ENCODE measurements around the gene STRN4. TPM values are rescaled to one million over a fixed set of nuclear protein-coding genes. Genes with fewer than 3 reads are reported as not detected.

The STRN4 gene
- total and polyA plus RNA-seq, 4 donors: 9.5 to 29.9 (median 24.8) TPM

GRCh38 chr19:46726971-46727501, 19.2 kb downstream of the STRN4 start:
- H3K4me3 ChIP-seq (ENCODE audit: low read depth in 1 of 3, low read length in 3 of 3): no peak overlapping the region
- H3K9me3 ChIP-seq (ENCODE audit: control insufficient read depth in 4 of 4, low read length in 3 of 4): no peaks in the 10 kb centered on the region
- TF ChIP-seq, protein P1, sequence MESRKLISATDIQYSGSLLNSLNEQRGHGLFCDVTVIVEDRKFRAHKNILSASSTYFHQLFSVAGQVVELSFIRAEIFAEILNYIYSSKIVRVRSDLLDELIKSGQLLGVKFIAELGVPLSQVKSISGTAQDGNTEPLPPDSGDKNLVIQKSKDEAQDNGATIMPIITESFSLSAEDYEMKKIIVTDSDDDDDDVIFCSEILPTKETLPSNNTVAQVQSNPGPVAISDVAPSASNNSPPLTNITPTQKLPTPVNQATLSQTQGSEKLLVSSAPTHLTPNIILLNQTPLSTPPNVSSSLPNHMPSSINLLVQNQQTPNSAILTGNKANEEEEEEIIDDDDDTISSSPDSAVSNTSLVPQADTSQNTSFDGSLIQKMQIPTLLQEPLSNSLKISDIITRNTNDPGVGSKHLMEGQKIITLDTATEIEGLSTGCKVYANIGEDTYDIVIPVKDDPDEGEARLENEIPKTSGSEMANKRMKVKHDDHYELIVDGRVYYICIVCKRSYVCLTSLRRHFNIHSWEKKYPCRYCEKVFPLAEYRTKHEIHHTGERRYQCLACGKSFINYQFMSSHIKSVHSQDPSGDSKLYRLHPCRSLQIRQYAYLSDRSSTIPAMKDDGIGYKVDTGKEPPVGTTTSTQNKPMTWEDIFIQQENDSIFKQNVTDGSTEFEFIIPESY (IDR thresholded peaks at IDR 0.05): no peak
- peak; percentile 41 for TF ChIP-seq NR2F2 (IDR thresholded peaks at IDR 0.05)
- 83% methylated on average over 14 of the region's 14 CpGs for WGBS
- H3K27ac ChIP-seq (ENCODE audit: low read depth in 1 of 2, low read length in 2 of 2): no peak overlapping the region
- peaks cover 0 to 16% (median 8%) of the 10 kb centered on the region in 4 donors for H3K4me1 ChIP-seq (ENCODE audit: control insufficient read depth in 4 of 4, insufficient read depth in 4 of 4, low read length in 3 of 4)
- peaks cover 11 to 76% (median 37%) of the 10 kb centered on the region in 4 donors for H3K36me3 ChIP-seq (ENCODE audit: control insufficient read depth in 4 of 4, insufficient read depth in 3 of 4, low read depth in 1 of 4, low read length in 3 of 4)
- H3K27me3 ChIP-seq (ENCODE audit: control insufficient read depth in 4 of 4, insufficient read depth in 4 of 4, low read length in 3 of 4): no peaks in the 10 kb centered on the region
- DNase-seq (ENCODE audit: low spot score): no peak
- H3K9ac ChIP-seq (ENCODE audit: low read depth in 1 of 2, low read length in 2 of 2): no peak overlapping the region

DNA sequence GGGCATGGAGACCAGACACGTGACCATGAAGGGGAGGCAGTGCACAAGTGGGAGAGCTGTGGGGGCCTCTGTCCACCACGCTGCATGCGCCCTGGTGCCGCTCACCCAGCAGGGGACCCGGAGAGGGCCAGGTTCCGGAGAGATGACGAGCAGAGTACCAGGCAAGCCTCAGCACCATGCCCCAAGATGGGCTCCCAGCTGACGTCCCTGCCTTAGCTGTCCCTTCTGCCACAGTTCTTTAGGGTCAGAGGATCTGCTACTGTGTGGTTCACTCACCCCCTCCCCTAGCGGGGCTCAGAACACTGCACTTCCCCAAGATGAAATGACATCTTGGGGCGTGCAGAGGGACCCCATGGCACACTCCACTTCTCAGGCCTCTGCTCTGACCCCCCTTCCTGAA, 19.7 kb downstream of the STRN4 start:
- 84% methylated on average over 10 of the region's 10 CpGs for WGBS
- H3K4me3 ChIP-seq (ENCODE audit: low read depth in 1 of 3, low read length in 3 of 3): no peak overlapping the region

DNA sequence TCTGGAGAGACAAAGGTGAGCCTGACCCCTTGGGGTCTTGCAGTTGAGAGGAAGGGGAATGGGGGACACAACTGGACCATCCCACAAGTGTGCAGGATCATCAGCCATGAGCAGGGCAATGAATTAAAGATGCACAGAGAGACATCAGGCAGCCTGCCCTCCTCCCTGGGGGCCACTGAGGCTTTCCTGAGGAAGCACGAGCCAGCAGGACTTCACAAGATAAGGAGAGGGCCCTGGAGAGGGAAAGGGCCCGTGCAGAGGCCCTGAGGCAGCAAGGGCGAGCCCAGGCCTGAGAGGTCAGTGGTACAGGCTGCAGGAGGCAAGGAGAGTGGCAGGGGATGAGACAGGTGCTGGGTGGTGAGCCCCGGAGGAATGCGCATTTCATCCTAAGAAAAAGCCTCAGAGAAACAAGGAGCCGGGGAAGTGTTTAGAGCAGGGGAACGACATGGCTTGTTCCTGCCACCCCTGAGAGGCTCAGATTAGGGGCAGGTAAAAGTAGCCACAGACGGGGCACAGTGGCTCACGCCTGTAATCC, 20.3 kb downstream of the STRN4 start:
- Histone ChIP-seq H3K27me3 (ENCODE audit: control insufficient read depth in 4 of 4, insufficient read depth in 4 of 4, low read length in 3 of 4) (no peaks in the 10 kb centered on the region), H3K27ac (ENCODE audit: low read depth in 1 of 2, low read length in 2 of 2) (no peak overlapping the region), H3K4me1 (ENCODE audit: control insufficient read depth in 4 of 4, insufficient read depth in 4 of 4, low read length in 3 of 4) (peaks cover 0 to 14% (median 4%) of the 10 kb centered on the region in 4 donors), H3K9ac (ENCODE audit: low read depth in 1 of 2, low read length in 2 of 2) (no peak overlapping the region), H3K9me3 (ENCODE audit: control insufficient read depth in 4 of 4, low read length in 3 of 4) (no peaks in the 10 kb centered on the region), H3K36me3 (ENCODE audit: control insufficient read depth in 4 of 4, insufficient read depth in 3 of 4, low read depth in 1 of 4, low read length in 3 of 4) (peaks cover 16 to 83% (median 42%) of the 10 kb centered on the region in 4 donors), H3K4me3 (ENCODE audit: low read depth in 1 of 3, low read length in 3 of 3) (no peak overlapping the region)
- DNase-seq (ENCODE audit: low spot score): no peak
- 79% methylated on average over 9 of the region's 9 CpGs for WGBS
- TF ChIP-seq, protein P1 (IDR thresholded peaks at IDR 0.05): no peak
- peak; percentile 42 for TF ChIP-seq NR2F2 (IDR thresholded peaks at IDR 0.05)

More for the DNA sequence above, 19.7 kb downstream of the STRN4 start:
- Histone ChIP-seq H3K36me3 (ENCODE audit: control insufficient read depth in 4 of 4, insufficient read depth in 3 of 4, low read depth in 1 of 4, low read length in 3 of 4) (peaks cover 15 to 80% (median 40%) of the 10 kb centered on the region in 4 donors), H3K9me3 (ENCODE audit: control insufficient read depth in 4 of 4, low read length in 3 of 4) (no peaks in the 10 kb centered on the region), H3K9ac (ENCODE audit: low read depth in 1 of 2, low read length in 2 of 2) (no peak overlapping the region), H3K27me3 (ENCODE audit: control insufficient read depth in 4 of 4, insufficient read depth in 4 of 4, low read length in 3 of 4) (no peaks in the 10 kb centered on the region), H3K4me1 (ENCODE audit: control insufficient read depth in 4 of 4, insufficient read depth in 4 of 4, low read length in 3 of 4) (peaks cover 0 to 16% (median 5%) of the 10 kb centered on the region in 4 donors), H3K27ac (ENCODE audit: low read depth in 1 of 2, low read length in 2 of 2) (no peak overlapping the region)
- TF ChIP-seq FOXA1 (IDR thresholded peaks at IDR 0.05): no peak
- no peak for TF ChIP-seq YY1 (IDR thresholded peaks at IDR 0.05)
- no peak for TF ChIP-seq GABPA (IDR thresholded peaks at IDR 0.05 in 1 of 2, conservative IDR thresholded peaks at IDR 0.05 in 1 of 2)
- TF ChIP-seq NR2F2 (IDR thresholded peaks at IDR 0.05): no peak
- no peak for TF ChIP-seq FOXA2 (IDR thresholded peaks at IDR 0.05)
- TF ChIP-seq, protein P1 (IDR thresholded peaks at IDR 0.05): no peak
- no peak for TF ChIP-seq SP1 (IDR thresholded peaks at IDR 0.05)
- TF ChIP-seq TAF1 (conservative IDR thresholded peaks at IDR 0.05): no peak
- no peak for TF ChIP-seq ATF3 (IDR thresholded peaks at IDR 0.05)
- TF ChIP-seq, protein P2, sequence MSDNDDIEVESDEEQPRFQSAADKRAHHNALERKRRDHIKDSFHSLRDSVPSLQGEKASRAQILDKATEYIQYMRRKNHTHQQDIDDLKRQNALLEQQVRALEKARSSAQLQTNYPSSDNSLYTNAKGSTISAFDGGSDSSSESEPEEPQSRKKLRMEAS (IDR thresholded peaks at IDR 0.05): no peak
- no peak for TF ChIP-seq RAD21 (IDR thresholded peaks at IDR 0.05)
- DNase-seq (ENCODE audit: low spot score): no peak

All from liver (tissue), 9 donors.